GM12878 (cell line): Measurements from ENCODE around the gene ADAMTS7. TPM values are rescaled to one million over a fixed set of nuclear protein-coding genes. Genes with fewer than 3 reads are reported as not detected.
"Not testable (repeated sequence)": the region's sequence is repeated elsewhere in the genome, so short reads cannot be mapped to it uniquely, and the experiment has no call there.

Experiments used
- ATAC-seq: fragments of 200-7000 bp; cut with Tn5 transposase; 3 replicates; pipeline ENCODE4 v1.9.1; 2020; ENCODE audit warnings: mild to moderate bottlenecking, moderate library complexity
- BruUV-seq: library from RNA; stranded (reverse); fragments of 400-500 nt; replicated peaks from 2 replicates; lab custom pipeline; 2021; lab: Mats Ljungman, UMichigan
- CTCF ChIA-PET: fragments of 300-600 bp; sonication (Branson Sonifier 250); formaldehyde crosslinking; extraction: SDS; loops from one replicate; lab custom pipeline; 2021; ENCODE audit warnings: inconsistent platforms; lab: Yijun Ruan, JAX
- POLR2A ChIA-PET: fragments of 350-600 bp; formaldehyde crosslinking; extraction: SDS; loops from one replicate; lab custom pipeline; 2021; ENCODE audit warnings: inconsistent platforms; lab: Charles Lee
- RAD21 ChIA-PET: fragments of 300-600 bp; sonication (Branson Sonifier 250); formaldehyde crosslinking; loops from one replicate; lab custom pipeline; 2023; ENCODE audit warnings: antibody characterized with exemption; ENCODE audit not compliant: unreplicated experiment; lab: Charles Lee
- SMC1A ChIA-PET: fragments of 300-600 bp; sonication (Branson Sonifier 250); formaldehyde crosslinking; loops from one replicate; lab custom pipeline; 2023; ENCODE audit not compliant: unreplicated experiment, uncharacterized antibody; lab: Charles Lee
- DNase-seq: peaks from one replicate; pipeline ENCODE4 v3.0.0-alpha.2; 2011; ENCODE audit warnings: low read depth, low spot score
- FAIRE-seq: peaks from 3 replicates; lab custom pipeline; 2011; peaks lifted over from hg19 to GRCh38; lab: Jason Lieb, UNC
- H2AFZ ChIP-seq: 2 replicates; pipeline ENCODE4 v1.6.0; 2011; ENCODE audit warnings: low read depth, low read length, control low read depth; ENCODE audit not compliant: control insufficient read depth
- H3K27ac ChIP-seq: 2 replicates; pipeline ENCODE4 v1.5.1; 2011; ENCODE audit warnings: control low read depth; ENCODE audit not compliant: control insufficient read depth, insufficient read depth
- H3K27me3 ChIP-seq, 2 experiments: replicated peaks in 1 of 2; 2 replicates each; pipeline versions ENCODE4 v1.6.0 to v1.6.1; 2011; ENCODE audit warnings: low read length in 1 of 2; ENCODE audit not compliant: control insufficient read depth in 2 of 2, insufficient read depth in 2 of 2
- H3K36me3 ChIP-seq, 2 experiments: 2 replicates each; pipeline ENCODE4 v1.5.1; 2011; ENCODE audit warnings: low read length in 1 of 2; ENCODE audit not compliant: control insufficient read depth in 2 of 2, insufficient read depth in 2 of 2
- H3K4me1 ChIP-seq: 2 replicates; pipeline ENCODE4 v1.6.1; 2011; ENCODE audit warnings: mild to moderate bottlenecking, low read length, moderate library complexity, mixed read lengths; ENCODE audit not compliant: control insufficient read depth, insufficient read depth
- H3K4me2 ChIP-seq: 2 replicates; pipeline ENCODE4 v1.6.0; 2011; ENCODE audit warnings: control low read depth; ENCODE audit not compliant: control insufficient read depth, insufficient read depth
- H3K4me3 ChIP-seq: fragments of 200-600 bp; sonication (generic); 2 replicates; pipeline ENCODE4 v1.5.1; 2016
- H3K79me2 ChIP-seq: 2 replicates; pipeline ENCODE4 v1.6.0; 2011; ENCODE audit warnings: low read length; ENCODE audit not compliant: control insufficient read depth, insufficient read depth
- H3K9ac ChIP-seq: 2 replicates; pipeline ENCODE4 v1.8.0; 2011; ENCODE audit warnings: low read length, control low read depth, mixed read lengths; ENCODE audit not compliant: control insufficient read depth, insufficient read depth
- H3K9me3 ChIP-seq: replicated peaks from 3 replicates; pipeline ENCODE4 v1.5.1; 2011; ENCODE audit warnings: mild to moderate bottlenecking, low read length; ENCODE audit not compliant: control insufficient read depth, insufficient read depth
- H4K20me1 ChIP-seq: 2 replicates; pipeline ENCODE4 v1.6.0; 2011; ENCODE audit not compliant: control insufficient read depth, insufficient read depth
- FOXM1 ChIP-seq: IDR thresholded peaks from 2 replicates; pipeline ENCODE4 v1.6.1; 2012; ENCODE audit warnings: low read depth, mild to moderate bottlenecking, inconsistent platforms, low read length, moderate library complexity
- RAD21 ChIP-seq: IDR thresholded peaks from 2 replicates; pipeline ENCODE4 v1.6.1; 2011; ENCODE audit warnings: mild to moderate bottlenecking, low read depth, low read length, moderate library complexity; ENCODE audit not compliant: insufficient read depth
- SMC3 ChIP-seq: IDR thresholded peaks from 2 replicates; pipeline ENCODE4 v1.6.1; 2011; ENCODE audit warnings: low read length, improper control_type of control experiment, borderline replicate concordance
- WGBS: methylation state at CpG from one replicate; pipeline ENCODE4 v1.1.6; 2016; ENCODE audit warnings: low lambda C conversion rate; ENCODE audit not compliant: insufficient replicate concordance, insufficient coverage; ENCODE audit errors: missing lambda C conversion rate; 5-methylcytosine and 5-hydroxymethylcytosine counted together
- in situ Hi-C: fragments of 300-500 bp; cut with MboI; formaldehyde crosslinking; loops from 9 replicates; pipeline ENCODE4 v1.14.3; 2018; ENCODE audit warnings: mixed read lengths
- intact Hi-C: fragments of 100-400 bp; cut with micrococcal nuclease; formaldehyde crosslinking; loops from one replicate; pipeline ENCODE4 v1.14.2; 2022; ENCODE audit not compliant: unreplicated experiment
- polyA plus RNA-seq, 11 experiments: library from polyadenylated mRNA; depleted of rRNA in 4 of 11; unstranded in 6 of 11; stranded (reverse) in 5 of 11; fragments of >200 nt; fragmentation: Nextera tagmentation in 4 of 11; fragmentation: Illumina TruSeq in 1 of 11; extraction: Ambion mirVana in 4 of 11; extraction: Trizol in 1 of 11; gene quantifications; 1 replicate in 1 of 11; 2 replicates in 10 of 11; pipeline versions ENCODE4 v1.2.1 to v1.2.3, GENCODE V29; 2011 to 2016; ENCODE audit warnings: inconsistent platforms in 2 of 11, missing spikeins in 2 of 11, low read depth in 1 of 11
- total RNA-seq, 4 experiments: library from RNA; depleted of rRNA in 3 of 4; stranded (reverse); fragments of >200 nt in 3 of 4; fragmentation: Illumina TruSeq in 1 of 4; extraction: Trizol in 1 of 4; gene quantifications; 2 replicates each; pipeline versions ENCODE4 v1.2.1 to v1.2.3, GENCODE V29; 2013 to 2021
- TF ChIP-seq, protein P1 (sequence below), 3 experiments: IDR thresholded peaks in 2 of 3; conservative IDR thresholded peaks in 1 of 3; 2 replicates each; pipeline ENCODE4 v1.5.1; 2011; ENCODE audit warnings: low read depth in 3 of 3, low read length in 3 of 3, mild to moderate bottlenecking in 3 of 3, control low read depth in 2 of 3, moderate library complexity in 2 of 3, inconsistent platforms in 1 of 3, mixed read lengths in 1 of 3; ENCODE audit not compliant: control insufficient read depth in 2 of 3, insufficient read depth in 1 of 3; ENCODE audit errors: extremely low read depth in 1 of 3

ADAMTS7 gene
- total and polyA plus RNA-seq, 10 of the 15 experiments (the other 5 are each of a cell fraction or from before 2014, with no cell fraction given), result 0.03 to 0.28 (median 0.06) TPM; not detected in 6

GRCh38 chr15:78755900-78756591, 55.2 kb downstream of the ADAMTS7 start:
- ChIA-PET RAD21 (interaction anchor here (1.3 to 1.9 kb wide), 3 partner anchors 86 to 428 kb away, joined by 4 to 8 read pairs (median 4); no protein-coding TSS in a partner anchor), POLR2A (interaction anchor here (0.6 to 1.4 kb wide), 2 partner anchors 117 to 791 kb away, joined by 5 read pairs; partner anchors contain the start of gene MORF4L1), CTCF (interaction anchor here (0.7 to 2.7 kb wide), 12 partner anchors 15 to 429 kb away, joined by 3 to 11 read pairs (median 4); partner anchors contain the start of gene ADAMTS7), SMC1A (interaction anchor here (0.8 kb wide), 1 partner anchor 52 kb away, joined by 3 read pairs; no protein-coding TSS in a partner anchor)
- H3K79me2 ChIP-seq, DNase-seq, H3K9ac ChIP-seq, H3K36me3 ChIP-seq, BruUV-seq, in situ Hi-C loops, H3K9me3 ChIP-seq, H3K4me3 ChIP-seq, H4K20me1 ChIP-seq, H3K27ac ChIP-seq, H3K4me2 ChIP-seq, H2AFZ ChIP-seq, H3K27me3 ChIP-seq: not testable (repeated sequence)
- ATAC-seq (peak; percentile 64), FAIRE-seq (peak; percentile 78)
- intact Hi-C loops, result loop anchor here (2.0 kb wide), 1 partner anchor 117 kb away; the partner anchor contains the start of gene MORF4L1
- 3% methylated on average over 13 of the region's 13 CpGs for WGBS
- H3K4me1 ChIP-seq, result peaks cover 30% of the 10 kb centered on the region
- TF ChIP-seq, protein P1, sequence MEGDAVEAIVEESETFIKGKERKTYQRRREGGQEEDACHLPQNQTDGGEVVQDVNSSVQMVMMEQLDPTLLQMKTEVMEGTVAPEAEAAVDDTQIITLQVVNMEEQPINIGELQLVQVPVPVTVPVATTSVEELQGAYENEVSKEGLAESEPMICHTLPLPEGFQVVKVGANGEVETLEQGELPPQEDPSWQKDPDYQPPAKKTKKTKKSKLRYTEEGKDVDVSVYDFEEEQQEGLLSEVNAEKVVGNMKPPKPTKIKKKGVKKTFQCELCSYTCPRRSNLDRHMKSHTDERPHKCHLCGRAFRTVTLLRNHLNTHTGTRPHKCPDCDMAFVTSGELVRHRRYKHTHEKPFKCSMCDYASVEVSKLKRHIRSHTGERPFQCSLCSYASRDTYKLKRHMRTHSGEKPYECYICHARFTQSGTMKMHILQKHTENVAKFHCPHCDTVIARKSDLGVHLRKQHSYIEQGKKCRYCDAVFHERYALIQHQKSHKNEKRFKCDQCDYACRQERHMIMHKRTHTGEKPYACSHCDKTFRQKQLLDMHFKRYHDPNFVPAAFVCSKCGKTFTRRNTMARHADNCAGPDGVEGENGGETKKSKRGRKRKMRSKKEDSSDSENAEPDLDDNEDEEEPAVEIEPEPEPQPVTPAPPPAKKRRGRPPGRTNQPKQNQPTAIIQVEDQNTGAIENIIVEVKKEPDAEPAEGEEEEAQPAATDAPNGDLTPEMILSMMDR (IDR thresholded peaks at IDR 0.05 in 2 of 3, conservative IDR thresholded peaks at IDR 0.05 in 1 of 3; ENCODE audit: control insufficient read depth in 2 of 3, extremely low read depth in 1 of 3, insufficient read depth in 1 of 3, low read depth in 3 of 3, low read length in 3 of 3), result peak; percentile 30 to 36 (median 33); a peak in 5 of 6 replicates
- TF ChIP-seq SMC3 (peak; percentile 15; the same call in 1 of the 2 replicates), RAD21 (peak; percentile 23; the same call in 1 of the 2 replicates), FOXM1 (0 out of 2 replicates have a peak, but pooled peaks have one; percentile 8)
